Body of pancreas (tissue), 4 donors: ENCODE measurements around the gene DUSP28. TPM values are rescaled to one million over a fixed set of nuclear protein-coding genes. Genes with fewer than 3 reads are reported as not detected.

ENCODE experiments used
- ATAC-seq: fragments of 150-250 bp; one replicate; pipeline ENCODE4 v1.9.1; 2016
- DNase-seq, 4 donors: peaks; one replicate each; pipeline ENCODE4 v3.0.0-alpha.2; 2019
- H3K27ac ChIP-seq, 4 donors: fragments of 200-600 bp; sonication (generic); 1 replicate in 3 of 4; 2 replicates in 1 of 4; pipeline versions ENCODE4 v1.5.1 to v1.6.1; 2016 to 2019; ENCODE audit warnings: mild to moderate bottlenecking in 1 of 4, mixed read lengths in 1 of 4, moderate library complexity in 1 of 4
- H3K27me3 ChIP-seq, 2 donors: fragments of 200-600 bp; sonication (generic); one replicate each; pipeline ENCODE4 v1.6.0; 2016; ENCODE audit warnings: mild to moderate bottlenecking in 1 of 2
- H3K36me3 ChIP-seq, 2 donors: fragments of 200-600 bp; sonication (generic); replicated peaks in 1 of 2; 2 replicates each; pipeline ENCODE4 v1.5.1; 2016; ENCODE audit warnings: low read depth in 2 of 2; ENCODE audit not compliant: insufficient read depth in 1 of 2
- H3K4me1 ChIP-seq: fragments of 200-600 bp; sonication (generic); one replicate; pipeline ENCODE4 v1.6.0; 2016
- H3K4me3 ChIP-seq, 2 donors: fragments of 200-600 bp; sonication (generic); 1 replicate in 1 of 2; 2 replicates in 1 of 2; pipeline ENCODE4 v1.5.1; 2016 to 2019
- H3K9me3 ChIP-seq, 3 donors: fragments of 200-600 bp; sonication (generic); 1 replicate in 2 of 3; 2 replicates in 1 of 3; pipeline ENCODE4 v1.5.1; 2016
- POLR2A ChIP-seq, 3 donors: fragments of 450-650 bp; IDR thresholded peaks; one replicate each; pipeline ENCODE4 v1.6.1; 2016; ENCODE audit warnings: antibody characterized with exemption in 3 of 3, mild to moderate bottlenecking in 2 of 3
- WGBS, 2 donors: methylation state at CpG; one replicate each; pipeline ENCODE4 v1.1.5; 2017; 5-methylcytosine and 5-hydroxymethylcytosine counted together
- intact Hi-C: fragments of 100-400 bp; cut with DNase I; formaldehyde crosslinking; loops from one replicate; pipeline ENCODE4 v1.15.1; 2023
- total RNA-seq, 2 donors: library from RNA; depleted of rRNA; stranded (reverse); fragments of >200 nt; gene quantifications; one replicate each; pipeline ENCODE4 v1.1.0, GENCODE V29; 2016
- TF ChIP-seq, protein P1 (sequence below), 7 experiments: fragments of 450-650 bp in 4 of 7; fragments of 200-600 bp in 3 of 7; sonication (generic) in 3 of 7; IDR thresholded peaks; one replicate each; pipeline ENCODE4 v1.5.1; 2016 to 2019; ENCODE audit warnings: antibody characterized with exemption in 7 of 7

The DUSP28 gene
- total RNA-seq, 2 donors from 2014 or later, result 4.7 to 6.6 TPM

DNA sequence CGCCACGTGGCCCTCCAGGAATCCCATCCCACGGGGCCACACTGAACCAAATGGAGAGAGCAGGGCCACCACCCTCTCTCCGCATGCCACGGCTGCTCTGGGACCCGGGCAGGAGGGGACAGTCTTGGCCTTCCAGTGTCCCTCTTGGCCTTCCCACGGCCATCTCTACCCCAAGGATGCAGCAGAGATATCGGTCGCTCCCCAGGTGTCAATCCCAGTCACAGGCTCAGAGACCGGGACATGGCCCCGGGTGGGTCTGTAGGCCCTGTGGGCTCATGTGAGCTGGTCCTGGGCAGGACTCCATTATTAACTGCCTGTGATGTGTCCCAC lies 41.6 kb downstream of the DUSP28 start:
- ATAC-seq (no peak), DNase-seq (no peak)
- no peaks in the 10 kb centered on the region for H3K9me3 ChIP-seq
- 95% methylated on average over 11 of the region's 11 CpGs; no CpG with 5 or more reads in 1 of the 2 donors for WGBS, 2 donors
- intact Hi-C loops, result no loop called here
- H3K36me3 ChIP-seq, result peaks cover 0 to 6% of the 10 kb centered on the region in 2 donors
- no peaks in the 10 kb centered on the region for H3K27me3 ChIP-seq
- H3K27ac ChIP-seq, result no peak overlapping the region
- peaks cover 9% of the 10 kb centered on the region for H3K4me1 ChIP-seq
- TF ChIP-seq POLR2A (IDR thresholded peaks at IDR 0.05), result no peak
- TF ChIP-seq, protein P1, sequence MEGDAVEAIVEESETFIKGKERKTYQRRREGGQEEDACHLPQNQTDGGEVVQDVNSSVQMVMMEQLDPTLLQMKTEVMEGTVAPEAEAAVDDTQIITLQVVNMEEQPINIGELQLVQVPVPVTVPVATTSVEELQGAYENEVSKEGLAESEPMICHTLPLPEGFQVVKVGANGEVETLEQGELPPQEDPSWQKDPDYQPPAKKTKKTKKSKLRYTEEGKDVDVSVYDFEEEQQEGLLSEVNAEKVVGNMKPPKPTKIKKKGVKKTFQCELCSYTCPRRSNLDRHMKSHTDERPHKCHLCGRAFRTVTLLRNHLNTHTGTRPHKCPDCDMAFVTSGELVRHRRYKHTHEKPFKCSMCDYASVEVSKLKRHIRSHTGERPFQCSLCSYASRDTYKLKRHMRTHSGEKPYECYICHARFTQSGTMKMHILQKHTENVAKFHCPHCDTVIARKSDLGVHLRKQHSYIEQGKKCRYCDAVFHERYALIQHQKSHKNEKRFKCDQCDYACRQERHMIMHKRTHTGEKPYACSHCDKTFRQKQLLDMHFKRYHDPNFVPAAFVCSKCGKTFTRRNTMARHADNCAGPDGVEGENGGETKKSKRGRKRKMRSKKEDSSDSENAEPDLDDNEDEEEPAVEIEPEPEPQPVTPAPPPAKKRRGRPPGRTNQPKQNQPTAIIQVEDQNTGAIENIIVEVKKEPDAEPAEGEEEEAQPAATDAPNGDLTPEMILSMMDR (IDR thresholded peaks at IDR 0.05), result no peak
- H3K4me3 ChIP-seq, result no peak overlapping the region

DNA sequence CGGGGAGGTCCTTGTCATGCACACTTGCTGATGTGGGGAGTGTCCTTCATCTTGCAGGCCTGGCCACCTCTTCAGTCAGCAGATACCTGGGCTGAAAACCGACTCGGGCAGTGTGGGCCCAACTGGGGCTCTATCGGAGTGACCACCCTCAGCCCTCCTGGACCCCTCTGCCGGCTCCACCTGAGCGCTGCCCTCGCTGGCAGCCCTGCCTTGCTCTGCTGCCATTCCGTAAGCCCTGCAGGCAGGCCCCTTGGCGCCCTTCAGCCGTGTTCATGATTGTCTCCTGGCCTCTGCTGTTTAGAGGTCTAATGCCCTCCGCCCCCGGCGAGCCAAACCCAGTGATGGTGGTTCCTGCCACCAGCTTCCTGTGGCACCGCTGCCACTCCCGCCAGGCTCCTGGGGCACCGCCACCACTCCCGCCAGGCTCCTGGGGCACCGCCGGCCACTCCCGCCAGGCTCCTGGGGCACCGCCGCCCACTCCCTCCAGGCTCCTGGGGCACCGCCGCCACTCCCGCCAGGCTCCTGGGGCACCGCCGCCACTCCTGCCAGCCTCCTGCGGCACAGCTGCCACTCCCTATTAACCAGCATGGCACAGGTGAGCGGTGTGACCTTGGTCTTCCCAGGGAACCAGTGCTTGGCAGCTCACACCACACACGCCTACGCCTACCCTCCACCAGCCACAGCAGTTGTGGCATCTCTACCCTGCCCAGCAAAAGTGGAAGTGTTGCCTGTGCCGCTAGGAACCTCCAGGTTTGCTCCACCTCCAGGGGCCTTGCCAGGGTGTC lies 42.3 kb downstream of the DUSP28 start:
- intact Hi-C loops, result no loop called here
- Histone ChIP-seq H3K36me3 (peaks cover 0 to 6% of the 10 kb centered on the region in 2 donors), H3K4me3 (no peak overlapping the region), H3K27ac (no peak overlapping the region), H3K4me1 (peaks cover 9% of the 10 kb centered on the region), H3K9me3 (no peaks in the 10 kb centered on the region), H3K27me3 (no peaks in the 10 kb centered on the region)
- ATAC-seq (no peak), DNase-seq (no peak)
- WGBS, 2 donors, result 93 to 94% methylated on average over 23 to 29 of the region's 32 CpGs
- no peak for TF ChIP-seq POLR2A (IDR thresholded peaks at IDR 0.05)
- TF ChIP-seq, protein P1 (IDR thresholded peaks at IDR 0.05), result no peak

DNA sequence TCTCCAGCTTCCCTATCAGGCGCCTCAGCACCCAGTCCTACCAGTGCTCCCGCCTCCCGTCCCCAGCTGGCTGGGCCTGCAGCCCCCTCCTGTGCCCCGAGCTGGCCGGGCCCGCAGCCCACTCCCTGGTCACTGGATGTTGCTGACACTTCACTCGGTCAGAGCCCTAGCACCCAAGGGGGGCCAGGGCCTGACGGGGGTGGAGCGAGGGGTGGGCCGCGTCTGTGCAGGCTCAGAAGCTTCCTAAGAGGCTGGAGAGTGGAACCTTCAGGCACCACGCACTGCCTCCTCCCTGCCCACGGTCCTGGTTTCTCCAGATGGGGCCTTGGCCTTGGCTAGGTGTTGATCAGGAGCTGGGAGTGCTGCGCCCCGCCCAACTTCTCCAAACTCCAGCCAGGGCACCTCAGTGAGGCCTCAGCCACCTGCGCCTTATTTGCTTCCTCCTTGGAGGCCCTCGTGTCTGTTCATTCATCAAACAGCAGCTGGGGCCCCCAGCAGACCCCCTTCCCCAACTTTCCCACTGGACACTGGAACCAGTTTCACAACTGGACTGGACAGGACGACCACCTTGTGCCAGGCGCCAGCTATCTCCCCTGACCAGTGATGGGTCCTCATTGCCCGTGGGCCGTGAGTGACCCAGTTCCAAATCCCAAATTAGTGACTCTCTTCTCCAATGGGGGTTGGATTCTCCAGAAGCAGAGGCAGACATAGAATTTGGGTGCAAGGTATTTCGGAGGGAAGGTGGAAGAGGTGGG lies 43.1 kb downstream of the DUSP28 start:
- ATAC-seq (no peak), DNase-seq (no peak)
- no peak overlapping the region for H3K27ac ChIP-seq
- H3K9me3 ChIP-seq, result no peaks in the 10 kb centered on the region
- TF ChIP-seq POLR2A (IDR thresholded peaks at IDR 0.05), result no peak
- TF ChIP-seq, protein P1 (IDR thresholded peaks at IDR 0.05), result no peak
- H3K4me1 ChIP-seq, result peaks cover 9% of the 10 kb centered on the region
- WGBS, 2 donors, result 88 to 90% methylated on average over 10 to 21 of the region's 22 CpGs
- intact Hi-C loops, result no loop called here
- H3K4me3 ChIP-seq, result no peak overlapping the region
- H3K36me3 ChIP-seq, result peaks cover 0 to 5% of the 10 kb centered on the region in 2 donors
- no peaks in the 10 kb centered on the region for H3K27me3 ChIP-seq

DNA sequence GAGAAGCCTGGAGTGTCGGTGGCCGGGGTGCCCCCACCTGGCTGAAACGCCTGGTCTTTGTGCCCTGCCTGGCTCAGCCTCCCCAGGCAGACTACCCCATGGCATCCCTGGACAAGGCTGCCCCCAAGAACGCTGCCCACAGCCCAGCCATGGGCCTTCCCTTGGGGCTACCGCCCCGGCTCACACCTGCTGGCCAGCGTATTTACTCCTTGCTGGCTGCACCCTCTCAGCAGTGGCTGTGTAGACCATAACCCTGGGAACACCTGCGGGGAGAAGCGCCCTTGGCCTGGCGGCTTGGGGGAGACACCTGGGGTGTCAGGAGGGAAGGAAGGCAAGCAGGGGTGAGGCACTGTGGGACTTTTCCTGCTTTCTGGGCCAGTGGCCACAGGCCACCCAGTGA lies 43.7 kb downstream of the DUSP28 start:
- intact Hi-C loops, result no loop called here
- 40 to 89% methylated on average over 1 to 10 of the region's 10 CpGs for WGBS, 2 donors
- no peak for DNase-seq

More for the DNA sequence above, 43.7 kb downstream of the DUSP28 start:
- TF ChIP-seq, protein P1 (IDR thresholded peaks at IDR 0.05), result no peak
- no peak for TF ChIP-seq POLR2A (IDR thresholded peaks at IDR 0.05)
- H3K27ac ChIP-seq, result no peak overlapping the region
- peaks cover 9% of the 10 kb centered on the region for H3K4me1 ChIP-seq
- H3K36me3 ChIP-seq, result peaks cover 0 to 1% of the 10 kb centered on the region in 2 donors
- no peaks in the 10 kb centered on the region for H3K9me3 ChIP-seq
- H3K27me3 ChIP-seq, result no peaks in the 10 kb centered on the region
- no peak overlapping the region for H3K4me3 ChIP-seq
- no peak for ATAC-seq
